PC-3 (cell line): Measurements from ENCODE around the gene CDK18. TPM values are rescaled to one million over a fixed set of nuclear protein-coding genes. Genes with fewer than 3 reads are reported as not detected.

Experiments used
- ATAC-seq: fragments of 200-7000 bp; cut with Tn5 transposase; 2 replicates; pipeline ENCODE4 v1.9.1; 2020; ENCODE audit warnings: mild to moderate bottlenecking, moderate library complexity
- BruUV-seq: library from RNA; stranded (reverse); fragments of 400-500 nt; replicated peaks from 2 replicates; lab custom pipeline; 2021; lab: Mats Ljungman, UMichigan
- CTCF ChIA-PET: fragments of 300-600 bp; sonication (Branson Sonifier 250); formaldehyde crosslinking; loops from one replicate; lab custom pipeline; 2022; ENCODE audit warnings: antibody characterized with exemption; lab: Charles Lee
- POLR2A ChIA-PET: fragments of 300-600 bp; sonication (Branson Sonifier 250); formaldehyde crosslinking; loops from one replicate; lab custom pipeline; 2022; ENCODE audit warnings: antibody characterized with exemption; ENCODE audit not compliant: unreplicated experiment; lab: Charles Lee
- DNase-seq: peaks from one replicate; pipeline ENCODE4 v3.0.0-alpha.2; 2015
- H2AFZ ChIP-seq: fragments of 300-600 bp; sonication (generic); 2 replicates; pipeline ENCODE4 v1.6.0; 2016; ENCODE audit warnings: antibody characterized with exemption, low read length
- H3F3A ChIP-seq: fragments of 300-600 bp; sonication (generic); one replicate; pipeline ENCODE4 v1.6.0; 2017; ENCODE audit warnings: antibody characterized with exemption, low read length, control low read depth, mild to moderate bottlenecking; ENCODE audit not compliant: unreplicated experiment
- H3K27ac ChIP-seq: fragments of 300-600 bp; sonication (generic); 2 replicates; pipeline ENCODE4 v1.5.1; 2016; ENCODE audit warnings: mild to moderate bottlenecking, low read length
- H3K27me3 ChIP-seq: fragments of 300-600 bp; sonication (generic); 2 replicates; pipeline ENCODE4 v1.6.1; 2016; ENCODE audit warnings: low read length, mixed read lengths
- H3K36me3 ChIP-seq: fragments of 300-600 bp; sonication (generic); 2 replicates; pipeline ENCODE4 v1.6.1; 2016; ENCODE audit warnings: low read depth, mixed run types, low read length, mixed read lengths
- H3K4me1 ChIP-seq: fragments of 300-600 bp; sonication (generic); 2 replicates; pipeline ENCODE4 v1.5.1; 2016; ENCODE audit warnings: low read length; ENCODE audit not compliant: insufficient read depth
- H3K4me2 ChIP-seq: fragments of 300-600 bp; sonication (generic); 2 replicates; pipeline ENCODE4 v1.6.0; 2016; ENCODE audit warnings: low read length
- H3K4me3 ChIP-seq: fragments of 300-600 bp; sonication (generic); 2 replicates; pipeline ENCODE4 v1.5.1; 2016; ENCODE audit warnings: mild to moderate bottlenecking, low read length, mixed read lengths
- H3K79me2 ChIP-seq: fragments of 300-600 bp; sonication (generic); 2 replicates; pipeline ENCODE4 v1.6.1; 2017; ENCODE audit warnings: low read length, mixed read lengths
- H3K9ac ChIP-seq: fragments of 300-600 bp; sonication (generic); 2 replicates; pipeline ENCODE4 v1.6.0; 2016; ENCODE audit warnings: mild to moderate bottlenecking, low read length
- H3K9me2 ChIP-seq: fragments of 300-600 bp; sonication (generic); replicated peaks from 2 replicates; pipeline ENCODE4 v1.6.1; 2016; ENCODE audit warnings: mixed run types, low read length, mixed read lengths
- H3K9me3 ChIP-seq: fragments of 300-600 bp; sonication (generic); 2 replicates; pipeline ENCODE4 v1.6.1; 2016; ENCODE audit warnings: low read length, mixed read lengths
- H4K20me1 ChIP-seq: fragments of 300-600 bp; sonication (generic); 2 replicates; pipeline ENCODE4 v1.6.1; 2016; ENCODE audit warnings: low read length, mixed read lengths
- EZH2 ChIP-seq: fragments of 300-600 bp; sonication (generic); IDR thresholded peaks from one replicate; pipeline ENCODE4 v1.6.1; 2017; ENCODE audit warnings: antibody characterized with exemption, mild to moderate bottlenecking, low read length; ENCODE audit not compliant: unreplicated experiment
- EZH2phosphoT487 ChIP-seq: fragments of 300-600 bp; sonication (generic); IDR thresholded peaks from 2 replicates; pipeline ENCODE4 v1.6.1; 2018; ENCODE audit warnings: mild to moderate bottlenecking, antibody characterized with exemption, low read length, borderline replicate concordance
- intact Hi-C: fragments of 100-400 bp; cut with micrococcal nuclease; formaldehyde crosslinking; loops from 2 replicates; pipeline ENCODE4 v1.9.0; 2023
- total RNA-seq: library from RNA; depleted of rRNA; stranded (reverse); fragments of >200 nt; gene quantifications from 2 replicates; pipeline ENCODE4 v1.2.3, GENCODE V29; 2014
- TF ChIP-seq, protein P1 (sequence below): fragments of 300-600 bp; sonication (generic); conservative IDR thresholded peaks from 2 replicates; pipeline ENCODE4 v1.5.1; 2017; ENCODE audit warnings: antibody characterized with exemption, low read depth, mild to moderate bottlenecking, low read length

CDK18 gene
- total RNA-seq, 1 experiment from 2014 or later = 13.2 TPM

DNA sequence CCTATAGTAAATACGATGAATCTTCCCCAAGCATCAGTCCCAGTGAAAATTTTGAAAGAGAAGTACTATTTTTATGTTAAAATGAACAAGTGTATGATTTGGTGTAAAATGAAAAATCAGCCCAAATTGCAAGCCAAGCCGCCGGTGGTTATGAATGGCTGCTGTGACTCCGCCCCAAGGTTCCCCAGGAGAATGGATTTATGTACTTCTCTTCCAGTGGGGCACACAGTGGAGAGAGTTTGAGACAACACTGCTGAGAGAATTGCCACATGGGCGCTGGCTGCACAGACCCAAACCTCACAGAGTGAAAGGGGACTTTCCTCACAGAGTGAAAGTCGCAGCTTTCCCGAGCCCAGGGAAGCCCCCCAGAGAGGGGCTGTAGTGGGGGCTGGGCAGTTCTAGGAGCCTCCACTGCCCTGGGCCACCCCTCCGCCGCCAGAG lies 24.0 kb downstream of the CDK18 start:
- H3K9me3 ChIP-seq = no peaks in the 10 kb centered on the region
- peak overlapping the region; percentile 86; the same call in 1 of the 2 replicates for H2AFZ ChIP-seq
- ChIA-PET POLR2A (no interaction called here), CTCF (interaction anchor here (0.6 to 1.7 kb wide), 7 partner anchors 9 to 183 kb away, joined by 3 to 32 read pairs (median 6); a partner anchor contains a TSS)
- peak overlapping the region; percentile 60; the same call in 1 of the 2 replicates for H3K4me3 ChIP-seq
- no peaks in the 10 kb centered on the region for H3K27me3 ChIP-seq
- intact Hi-C loops = loop anchor here (2.0 kb wide), 2 partner anchors 14 to 104 kb away; partner anchors contain the start of gene ELK4
- no peaks in the 10 kb centered on the region for H3K9me2 ChIP-seq
- BruUV-seq = no TSS peak
- TF ChIP-seq EZH2 (no peak), EZH2phosphoT487 (no peak)
- TF ChIP-seq, protein P1, sequence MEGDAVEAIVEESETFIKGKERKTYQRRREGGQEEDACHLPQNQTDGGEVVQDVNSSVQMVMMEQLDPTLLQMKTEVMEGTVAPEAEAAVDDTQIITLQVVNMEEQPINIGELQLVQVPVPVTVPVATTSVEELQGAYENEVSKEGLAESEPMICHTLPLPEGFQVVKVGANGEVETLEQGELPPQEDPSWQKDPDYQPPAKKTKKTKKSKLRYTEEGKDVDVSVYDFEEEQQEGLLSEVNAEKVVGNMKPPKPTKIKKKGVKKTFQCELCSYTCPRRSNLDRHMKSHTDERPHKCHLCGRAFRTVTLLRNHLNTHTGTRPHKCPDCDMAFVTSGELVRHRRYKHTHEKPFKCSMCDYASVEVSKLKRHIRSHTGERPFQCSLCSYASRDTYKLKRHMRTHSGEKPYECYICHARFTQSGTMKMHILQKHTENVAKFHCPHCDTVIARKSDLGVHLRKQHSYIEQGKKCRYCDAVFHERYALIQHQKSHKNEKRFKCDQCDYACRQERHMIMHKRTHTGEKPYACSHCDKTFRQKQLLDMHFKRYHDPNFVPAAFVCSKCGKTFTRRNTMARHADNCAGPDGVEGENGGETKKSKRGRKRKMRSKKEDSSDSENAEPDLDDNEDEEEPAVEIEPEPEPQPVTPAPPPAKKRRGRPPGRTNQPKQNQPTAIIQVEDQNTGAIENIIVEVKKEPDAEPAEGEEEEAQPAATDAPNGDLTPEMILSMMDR = no peak
- H3F3A ChIP-seq = no peaks in the 10 kb centered on the region
- H3K27ac ChIP-seq = no peak overlapping the region
- ATAC-seq (peak; percentile 16), DNase-seq (no peak)
- no peak overlapping the region for H3K9ac ChIP-seq
- H3K36me3 ChIP-seq = no peaks in the 10 kb centered on the region
- no peaks in the 10 kb centered on the region for H4K20me1 ChIP-seq
- H3K4me2 ChIP-seq = peak overlapping the region; percentile 79
- H3K79me2 ChIP-seq = no peaks in the 10 kb centered on the region
- H3K4me1 ChIP-seq = peaks cover 12% of the 10 kb centered on the region

- Histone ChIP-seq H3K9me2 (no peaks in the 10 kb centered on the region), H3K9me3 (no peaks in the 10 kb centered on the region), H3F3A (no peaks in the 10 kb centered on the region), H3K79me2 (no peaks in the 10 kb centered on the region), H3K4me3 (peak overlapping the region; percentile 60), H3K27ac (no peak overlapping the region), H3K36me3 (no peaks in the 10 kb centered on the region), H3K4me1 (peaks cover 12% of the 10 kb centered on the region), H3K9ac (peak overlapping the region; percentile 47), H3K4me2 (peak overlapping the region; percentile 79), H2AFZ (peak overlapping the region; percentile 86), H3K27me3 (no peaks in the 10 kb centered on the region), H4K20me1 (no peaks in the 10 kb centered on the region)
- TF ChIP-seq, protein P1 = peak; percentile 97
- TF ChIP-seq EZH2 (no peak), EZH2phosphoT487 (no peak)
- POLR2A ChIA-PET = no interaction called here
- peak; percentile 94 for ATAC-seq
- no TSS peak for BruUV-seq
- peak; percentile 92 for DNase-seq
- CTCF ChIA-PET = interaction anchor here (0.6 to 1.7 kb wide), 8 partner anchors 8 to 182 kb away, joined by 3 to 32 read pairs (median 6); a partner anchor contains a TSS
- intact Hi-C loops = loop anchor here (1.0 to 2.0 kb wide), 6 partner anchors 14 to 182 kb away; partner anchors contain the start of gene ELK4
These were observed 24.7 kb downstream of the CDK18 start for GRCh38 chr1:205528887-205529825.
